DOHH2 (cell line): ENCODE results near the gene ADAMTS3.

Source experiments
- H3F3A ChIP-seq: fragments of 200-600 bp; sonication (generic), shearing (Covaris generic); 2 replicates; pipeline ENCODE4 v1.6.0; 2016; ENCODE audit warnings: antibody characterized with exemption, mild to moderate bottlenecking; ENCODE audit not compliant: control insufficient read depth, insufficient read depth
- H3K27ac ChIP-seq: fragments of 200-600 bp; sonication (generic); 2 replicates; pipeline ENCODE4 v1.5.1; 2014; ENCODE audit warnings: low read depth, mild to moderate bottlenecking, low read length, moderate library complexity
- H3K27me3 ChIP-seq: fragments of 200-600 bp; sonication (generic); 2 replicates; pipeline ENCODE4 v1.6.1; 2014; ENCODE audit warnings: mild to moderate bottlenecking, low read length, mixed read lengths; ENCODE audit not compliant: control insufficient read depth
- H3K36me3 ChIP-seq: fragments of 200-600 bp; sonication (generic); 2 replicates; pipeline ENCODE4 v1.6.1; 2014; ENCODE audit warnings: mild to moderate bottlenecking, low read length, moderate library complexity, mixed read lengths; ENCODE audit not compliant: control insufficient read depth
- H3K4me1 ChIP-seq: fragments of 200-600 bp; sonication (generic); 2 replicates; pipeline ENCODE4 v1.6.1; 2014; ENCODE audit warnings: mild to moderate bottlenecking, low read length, mixed read lengths; ENCODE audit not compliant: control insufficient read depth
- H3K4me2 ChIP-seq: fragments of 200-600 bp; sonication (generic); 2 replicates; pipeline ENCODE4 v1.6.0; 2014; ENCODE audit warnings: mild to moderate bottlenecking, low read length, moderate library complexity
- H3K4me3 ChIP-seq: fragments of 200-600 bp; sonication (generic); 2 replicates; pipeline ENCODE4 v1.5.1; 2014; ENCODE audit warnings: mild to moderate bottlenecking, low read length, mixed read lengths
- H3K79me2 ChIP-seq: fragments of 200-600 bp; sonication (generic); 2 replicates; pipeline ENCODE4 v1.6.1; 2014; ENCODE audit warnings: mild to moderate bottlenecking, low read length, mixed read lengths; ENCODE audit not compliant: control insufficient read depth
- H3K9me2 ChIP-seq: fragments of 200-600 bp; sonication (generic); replicated peaks from 2 replicates; pipeline ENCODE4 v1.6.1; 2014; ENCODE audit warnings: mild to moderate bottlenecking, low read length, mixed read lengths; ENCODE audit not compliant: control insufficient read depth
- H3K9me3 ChIP-seq: fragments of 200-600 bp; sonication (generic); 2 replicates; pipeline ENCODE4 v1.6.1; 2014; ENCODE audit warnings: antibody characterized with exemption, low read length, mixed read lengths; ENCODE audit not compliant: control insufficient read depth, insufficient read depth
- H4K20me1 ChIP-seq: fragments of 200-600 bp; sonication (generic); 2 replicates; pipeline ENCODE4 v1.6.0; 2014; ENCODE audit warnings: low read depth, mild to moderate bottlenecking, antibody characterized with exemption, low read length, moderate library complexity; ENCODE audit not compliant: control insufficient read depth, insufficient read depth
- EZH2phosphoT487 ChIP-seq: fragments of 200-600 bp; sonication (generic); IDR thresholded peaks from 2 replicates; pipeline ENCODE4 v1.6.1; 2017; ENCODE audit warnings: borderline replicate concordance, mild to moderate bottlenecking, antibody characterized with exemption, low read length, moderate library complexity, mixed read lengths
- TF ChIP-seq, protein P1 (sequence below): fragments of 200-600 bp; sonication (generic); IDR thresholded peaks from one replicate; pipeline ENCODE4 v1.5.1; 2014; ENCODE audit warnings: antibody characterized with exemption, mild to moderate bottlenecking, low read depth, low read length; ENCODE audit not compliant: poor library complexity, severe bottlenecking

Gene ADAMTS3

DNA sequence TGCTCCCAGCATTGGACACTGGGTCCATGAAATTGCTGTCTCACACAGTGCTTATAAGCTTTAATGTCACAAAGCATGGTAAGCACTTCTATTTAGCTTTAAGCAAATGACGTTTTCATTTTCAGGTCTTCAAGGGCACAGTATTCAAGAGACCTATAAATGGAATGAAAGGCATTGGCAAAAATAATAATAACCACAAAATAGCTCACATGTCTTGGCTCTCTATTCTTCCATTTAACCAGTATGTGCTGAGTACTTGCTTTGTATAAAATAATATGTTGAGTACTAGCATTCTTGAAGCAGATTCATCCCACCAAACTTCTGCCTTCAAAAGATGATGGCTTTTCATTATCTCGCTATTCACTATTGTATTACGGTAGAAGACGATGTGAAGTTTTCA is 203.0 kb downstream of the ADAMTS3 start:
- H3K79me2 ChIP-seq = no peaks in the 10 kb centered on the region

DNA sequence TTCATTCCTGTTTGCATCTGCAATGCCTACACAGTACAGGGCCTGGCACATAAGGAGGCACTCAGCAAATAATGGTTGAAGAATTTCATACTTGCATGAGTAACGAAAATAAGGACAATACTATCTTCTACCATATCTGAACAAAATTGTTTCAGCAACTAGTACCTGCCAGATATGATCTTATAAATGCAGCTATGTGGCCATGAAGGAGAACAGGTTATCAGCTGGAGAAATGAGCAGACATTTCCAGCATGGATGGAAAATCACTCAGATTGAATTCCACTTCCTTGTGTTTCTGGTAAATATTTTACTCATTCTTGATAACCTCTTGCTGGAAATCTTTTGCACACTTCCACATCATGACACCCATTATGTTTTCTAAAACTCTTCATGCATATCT is 204.0 kb downstream of the ADAMTS3 start:
- H3K9me3 ChIP-seq = no peaks in the 10 kb centered on the region
- H3K27me3 ChIP-seq = no peaks in the 10 kb centered on the region
- H3K79me2 ChIP-seq = no peaks in the 10 kb centered on the region
- no peak overlapping the region for H3K4me2 ChIP-seq
- no peaks in the 10 kb centered on the region for H4K20me1 ChIP-seq
- H3F3A ChIP-seq = no peaks in the 10 kb centered on the region
- no peak for TF ChIP-seq EZH2phosphoT487
- TF ChIP-seq, protein P1, sequence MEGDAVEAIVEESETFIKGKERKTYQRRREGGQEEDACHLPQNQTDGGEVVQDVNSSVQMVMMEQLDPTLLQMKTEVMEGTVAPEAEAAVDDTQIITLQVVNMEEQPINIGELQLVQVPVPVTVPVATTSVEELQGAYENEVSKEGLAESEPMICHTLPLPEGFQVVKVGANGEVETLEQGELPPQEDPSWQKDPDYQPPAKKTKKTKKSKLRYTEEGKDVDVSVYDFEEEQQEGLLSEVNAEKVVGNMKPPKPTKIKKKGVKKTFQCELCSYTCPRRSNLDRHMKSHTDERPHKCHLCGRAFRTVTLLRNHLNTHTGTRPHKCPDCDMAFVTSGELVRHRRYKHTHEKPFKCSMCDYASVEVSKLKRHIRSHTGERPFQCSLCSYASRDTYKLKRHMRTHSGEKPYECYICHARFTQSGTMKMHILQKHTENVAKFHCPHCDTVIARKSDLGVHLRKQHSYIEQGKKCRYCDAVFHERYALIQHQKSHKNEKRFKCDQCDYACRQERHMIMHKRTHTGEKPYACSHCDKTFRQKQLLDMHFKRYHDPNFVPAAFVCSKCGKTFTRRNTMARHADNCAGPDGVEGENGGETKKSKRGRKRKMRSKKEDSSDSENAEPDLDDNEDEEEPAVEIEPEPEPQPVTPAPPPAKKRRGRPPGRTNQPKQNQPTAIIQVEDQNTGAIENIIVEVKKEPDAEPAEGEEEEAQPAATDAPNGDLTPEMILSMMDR = no peak
- H3K4me3 ChIP-seq = no peak overlapping the region
- H3K36me3 ChIP-seq = no peaks in the 10 kb centered on the region
- H3K9me2 ChIP-seq = no peaks in the 10 kb centered on the region
- no peak overlapping the region for H3K27ac ChIP-seq
- no peaks in the 10 kb centered on the region for H3K4me1 ChIP-seq

More for the DNA sequence above, 203.0 kb downstream of the ADAMTS3 start:
- no peaks in the 10 kb centered on the region for H3K9me2 ChIP-seq
- no peaks in the 10 kb centered on the region for H3K9me3 ChIP-seq
- H3K4me2 ChIP-seq = no peak overlapping the region
- H3K4me1 ChIP-seq = no peaks in the 10 kb centered on the region
- TF ChIP-seq EZH2phosphoT487 = no peak
- TF ChIP-seq, protein P1 = no peak
- H3F3A ChIP-seq = no peaks in the 10 kb centered on the region
- no peaks in the 10 kb centered on the region for H3K27me3 ChIP-seq
- H4K20me1 ChIP-seq = no peaks in the 10 kb centered on the region
- H3K27ac ChIP-seq = no peak overlapping the region
- no peaks in the 10 kb centered on the region for H3K36me3 ChIP-seq
- no peak overlapping the region for H3K4me3 ChIP-seq

DNA sequence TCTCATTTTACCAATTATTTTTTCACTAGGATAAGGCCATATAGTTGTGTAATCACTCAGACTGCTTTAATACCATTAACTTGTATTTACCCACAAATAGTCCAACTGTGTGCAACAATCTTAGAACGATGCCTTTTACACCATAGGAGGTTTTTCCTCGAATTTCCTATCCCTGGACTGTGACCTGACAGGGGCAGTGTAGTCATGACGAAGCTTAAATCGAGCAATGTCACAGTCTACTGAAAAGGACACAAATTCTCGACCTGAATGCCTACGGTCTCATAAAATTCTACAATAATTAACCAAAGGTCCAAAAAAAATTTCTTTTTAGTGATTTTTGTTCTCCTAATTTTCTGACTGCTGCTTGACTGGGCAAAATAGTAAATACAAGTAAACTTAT is 208.9 kb downstream of the ADAMTS3 start:
- H3K79me2 ChIP-seq = no peaks in the 10 kb centered on the region
- no peaks in the 10 kb centered on the region for H3K36me3 ChIP-seq
- H4K20me1 ChIP-seq = no peaks in the 10 kb centered on the region
- H3F3A ChIP-seq = no peaks in the 10 kb centered on the region
- no peak overlapping the region for H3K27ac ChIP-seq
- H3K9me2 ChIP-seq = no peaks in the 10 kb centered on the region
- no peaks in the 10 kb centered on the region for H3K27me3 ChIP-seq
- no peak for TF ChIP-seq EZH2phosphoT487
- TF ChIP-seq, protein P1 = no peak
- no peaks in the 10 kb centered on the region for H3K9me3 ChIP-seq
- no peak overlapping the region for H3K4me3 ChIP-seq
- H3K4me1 ChIP-seq = no peaks in the 10 kb centered on the region
- H3K4me2 ChIP-seq = no peak overlapping the region

DNA sequence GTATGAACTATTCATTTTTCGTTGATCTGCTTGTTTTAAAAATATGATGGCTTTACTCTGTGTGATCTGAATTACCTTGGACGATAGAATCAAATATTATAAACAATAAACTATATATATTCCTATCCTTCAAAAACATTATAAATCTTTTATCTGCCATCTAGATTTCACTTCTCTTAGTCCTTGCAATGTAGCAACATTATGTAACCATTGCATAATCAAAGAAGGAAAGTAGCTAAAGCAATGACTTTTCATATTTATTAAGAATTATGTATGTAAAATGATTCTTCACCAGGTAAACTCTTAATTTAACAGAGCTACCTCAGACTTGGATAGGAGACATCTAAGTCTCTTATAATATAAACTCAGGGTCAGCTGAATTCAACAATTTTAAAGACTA is 210.5 kb downstream of the ADAMTS3 start:
- Histone ChIP-seq H4K20me1 (no peaks in the 10 kb centered on the region), H3F3A (no peaks in the 10 kb centered on the region), H3K4me2 (no peak overlapping the region), H3K4me1 (no peaks in the 10 kb centered on the region), H3K36me3 (no peaks in the 10 kb centered on the region), H3K9me3 (no peaks in the 10 kb centered on the region), H3K4me3 (no peak overlapping the region), H3K27me3 (no peaks in the 10 kb centered on the region), H3K9me2 (no peaks in the 10 kb centered on the region), H3K27ac (no peak overlapping the region), H3K79me2 (no peaks in the 10 kb centered on the region)
- TF ChIP-seq EZH2phosphoT487 = no peak
- TF ChIP-seq, protein P1 = no peak
